K562 (cell line): ENCODE data around the gene CD68. TPM values are rescaled to one million over a fixed set of nuclear protein-coding genes. Genes with fewer than 3 reads are reported as not detected.

Source experiments
- ATAC-seq: fragments of 200-7000 bp; cut with Tn5 transposase; 3 replicates; pipeline ENCODE4 v1.9.1; 2020; ENCODE audit warnings: moderate library complexity
- BruUV-seq: library from RNA; stranded (reverse); fragments of 400-500 nt; replicated peaks from 2 replicates; lab custom pipeline; 2021; lab: Mats Ljungman, UMichigan
- CTCF ChIA-PET: fragments of 300-600 bp; formaldehyde crosslinking; extraction: SDS; loops from one replicate; lab custom pipeline; 2021; ENCODE audit warnings: low intra/inter-chr PET ratio; lab: Yijun Ruan, JAX
- POLR2A ChIA-PET: fragments of 300-600, 350-650 bp; sonication (Branson Sonifier 250); formaldehyde crosslinking; extraction: SDS; loops from one replicate; lab custom pipeline; 2021; ENCODE audit warnings: antibody characterized with exemption, inconsistent platforms; lab: Yijun Ruan, JAX
- DNase-seq, 4 experiments: peaks; one replicate each; pipeline versions ENCODE4 v3.0.0 to v3.0.0-alpha.2; 2011 to 2018; ENCODE audit warnings: low spot score in 3 of 4, mixed read lengths in 3 of 4; ENCODE audit errors: extremely low read depth in 1 of 4
- FAIRE-seq: peaks from 2 replicates; lab custom pipeline; 2011; peaks lifted over from hg19 to GRCh38; lab: Jason Lieb, UNC
- H2AFZ ChIP-seq: 2 replicates; pipeline ENCODE4 v1.6.0; 2011; ENCODE audit warnings: low read depth, low read length, control low read depth, inconsistent platforms
- H3K27ac ChIP-seq: fragments of 200-600 bp; 3 replicates; pipeline ENCODE4 v1.8.0; 2011; ENCODE audit warnings: low read depth, mild to moderate bottlenecking, control low read depth, inconsistent platforms, low read length, moderate library complexity, mixed read lengths; ENCODE audit errors: extremely low read depth
- H3K27me3 ChIP-seq, 2 experiments: fragments of 300-600 bp in 1 of 2; 2 replicates in 1 of 2; 3 replicates in 1 of 2; pipeline versions ENCODE4 v1.6.0 to v1.8.0; 2011; ENCODE audit warnings: inconsistent platforms in 2 of 2, low read length in 2 of 2, mild to moderate bottlenecking in 1 of 2, mixed read lengths in 1 of 2, moderate library complexity in 1 of 2; ENCODE audit not compliant: control insufficient read depth in 2 of 2, insufficient read depth in 2 of 2
- H3K36me3 ChIP-seq: fragments of 300-600 bp; 3 replicates; pipeline ENCODE4 v1.8.0; 2011; ENCODE audit warnings: mild to moderate bottlenecking, low read length, inconsistent platforms; ENCODE audit not compliant: control insufficient read depth, insufficient read depth
- H3K4me1 ChIP-seq, 2 experiments: fragments of 200-600 bp in 1 of 2; replicated peaks in 1 of 2; 2 replicates in 1 of 2; 3 replicates in 1 of 2; pipeline versions ENCODE4 v1.5.1 to v1.8.0; 2011; ENCODE audit warnings: inconsistent platforms in 2 of 2, low read length in 2 of 2, mild to moderate bottlenecking in 1 of 2, mixed read lengths in 1 of 2, moderate library complexity in 1 of 2; ENCODE audit not compliant: control insufficient read depth in 2 of 2, insufficient read depth in 2 of 2
- H3K4me2 ChIP-seq: 2 replicates; pipeline ENCODE4 v1.6.1; 2011; ENCODE audit warnings: low read length, control low read depth, inconsistent platforms, mixed read lengths; ENCODE audit not compliant: insufficient read depth
- H3K4me3 ChIP-seq: fragments of 200-600 bp; sonication (generic), shearing (Covaris generic); 2 replicates; pipeline ENCODE4 v1.5.1; 2016; ENCODE audit warnings: control low read depth, inconsistent platforms
- H3K79me2 ChIP-seq: fragments of 200-600 bp; 3 replicates; pipeline ENCODE4 v1.8.0; 2011; ENCODE audit warnings: low read length, inconsistent platforms; ENCODE audit not compliant: control insufficient read depth, insufficient read depth
- H3K9ac ChIP-seq, 2 experiments: 2 replicates each; pipeline versions ENCODE4 v1.6.0 to v1.6.1; 2011; ENCODE audit warnings: low read depth in 2 of 2, low read length in 2 of 2, control low read depth in 1 of 2, inconsistent platforms in 1 of 2, mild to moderate bottlenecking in 1 of 2, mixed read lengths in 1 of 2; ENCODE audit not compliant: insufficient read depth in 1 of 2
- H3K9me1 ChIP-seq: one replicate; pipeline ENCODE4 v1.6.0; 2011; ENCODE audit warnings: inconsistent platforms, mild to moderate bottlenecking, low read length, moderate library complexity; ENCODE audit not compliant: control insufficient read depth, insufficient read depth
- H3K9me3 ChIP-seq: replicated peaks from 2 replicates; pipeline ENCODE4 v1.5.1; 2011; ENCODE audit warnings: low read depth, low read length, inconsistent platforms; ENCODE audit not compliant: control insufficient read depth, insufficient read depth
- H4K20me1 ChIP-seq: replicated peaks from 2 replicates; pipeline ENCODE4 v1.6.1; 2011; ENCODE audit warnings: low read length, inconsistent platforms, mixed read lengths; ENCODE audit not compliant: control insufficient read depth, insufficient read depth
- CXXC5 ChIP-seq: fragments of 250-450 bp; sonication (Bioruptor Pico); IDR thresholded peaks from 2 replicates; pipeline ENCODE4 v1.8.0; 2022; ENCODE audit warnings: inconsistent platforms, mild to moderate bottlenecking, moderate library complexity
- DPF2 ChIP-seq: fragments of 450-650 bp; IDR thresholded peaks from 2 replicates; pipeline ENCODE4 v1.6.1; 2016
- FOXO4 ChIP-seq: fragments of 450-650 bp; formaldehyde crosslinking; IDR thresholded peaks from 2 replicates; pipeline ENCODE4 v1.4.0; 2020; ENCODE audit warnings: mild to moderate bottlenecking, moderate library complexity
- HMG20A ChIP-seq: fragments of 450-650 bp; formaldehyde crosslinking; conservative IDR thresholded peaks from 2 replicates; pipeline ENCODE4 v1.4.0; 2020; ENCODE audit warnings: mild to moderate bottlenecking, mixed read lengths
- HSF4 ChIP-seq: fragments of 250-450 bp; sonication (Bioruptor Pico); IDR thresholded peaks from 2 replicates; pipeline ENCODE4 v2.1.2; 2022; ENCODE audit warnings: mild to moderate bottlenecking, moderate library complexity, borderline replicate concordance
- MTA2 ChIP-seq: fragments of 450-650 bp; IDR thresholded peaks from 2 replicates; pipeline ENCODE4 v1.6.1; 2016; ENCODE audit warnings: low read depth
- MYC ChIP-seq, 2 experiments: fragments of 250-450 bp in 1 of 2; sonication (Bioruptor Pico) in 1 of 2; IDR thresholded peaks; 2 replicates each; pipeline versions ENCODE4 v1.5.1 to v1.6.1; 2012 to 2021; ENCODE audit warnings: low read depth in 2 of 2, borderline replicate concordance in 1 of 2, improper control_type of control experiment in 1 of 2, low read length in 1 of 2, mild to moderate bottlenecking in 1 of 2, moderate library complexity in 1 of 2
- NFIC ChIP-seq: fragments of 450-650 bp; IDR thresholded peaks from 2 replicates; pipeline ENCODE4 v1.6.1; 2017; ENCODE audit warnings: mild to moderate bottlenecking, inconsistent platforms
- PCBP2 ChIP-seq: fragments of 200-400 bp; formaldehyde crosslinking; IDR thresholded peaks from 2 replicates; pipeline ENCODE4 v1.6.1; 2018; ENCODE audit warnings: low read length, low read depth, mild to moderate bottlenecking, moderate library complexity; ENCODE audit not compliant: poor library complexity, severe bottlenecking
- SOX6 ChIP-seq: fragments of 450-650 bp; IDR thresholded peaks from 2 replicates; pipeline ENCODE4 v1.6.1; 2014; ENCODE audit warnings: mild to moderate bottlenecking
- STAT6 ChIP-seq: sonication (generic); formaldehyde crosslinking; IDR thresholded peaks from 2 replicates; pipeline ENCODE4 v1.8.1; 2023; ENCODE audit warnings: mild to moderate bottlenecking, missing genetic modification reagents
- TAF7 ChIP-seq: fragments of 450-650 bp; IDR thresholded peaks from 2 replicates; pipeline ENCODE4 v1.6.1; 2016; ENCODE audit warnings: missing genetic modification characterization, missing compliant biosample characterization
- TAL1 ChIP-seq: fragments of 450-650 bp; IDR thresholded peaks from 2 replicates; pipeline ENCODE4 v1.6.1; 2016; ENCODE audit warnings: mild to moderate bottlenecking
- TCF3 ChIP-seq: sonication (generic); formaldehyde crosslinking; IDR thresholded peaks from 2 replicates; pipeline ENCODE4 v1.4.0; 2020; ENCODE audit warnings: mild to moderate bottlenecking, missing genetic modification reagents
- XRCC4 ChIP-seq: IDR thresholded peaks from one replicate; pipeline ENCODE4 v1.6.1; 2011; ENCODE audit not compliant: insufficient read depth, insufficient read length; ENCODE audit errors: extremely low read depth
- ZNF431 ChIP-seq: sonication (generic); formaldehyde crosslinking; IDR thresholded peaks from 2 replicates; pipeline ENCODE4 v1.8.0; 2022; ENCODE audit warnings: mild to moderate bottlenecking, missing genetic modification reagents
- ZNF830 ChIP-seq: fragments of 250-450 bp; sonication (Bioruptor Pico); IDR thresholded peaks from 2 replicates; pipeline ENCODE4 v1.5.0; 2021; ENCODE audit warnings: mild to moderate bottlenecking
- WGBS: fragments of 100-300 bp; shearing (Covaris generic); methylation state at CpG from one replicate; pipeline ENCODE4 v1.1.6; 2016; ENCODE audit warnings: low coverage, mixed read lengths; ENCODE audit not compliant: insufficient coverage; ENCODE audit errors: missing lambda C conversion rate; 5-methylcytosine and 5-hydroxymethylcytosine counted together
- in situ Hi-C: fragments of 300-500 bp; cut with MboI; formaldehyde crosslinking; loops from 4 replicates; pipeline ENCODE4 v1.15.0; 2018; ENCODE audit warnings: inconsistent platforms, mixed read lengths
- intact Hi-C: fragments of 100-400 bp; cut with micrococcal nuclease; formaldehyde crosslinking; loops from 2 replicates; pipeline ENCODE4 v1.14.2; 2022
- polyA plus RNA-seq, 8 experiments: library from polyadenylated mRNA; depleted of rRNA in 4 of 8; stranded (reverse) in 5 of 8; unstranded in 3 of 8; fragments of >200 nt; fragmentation: Nextera tagmentation in 2 of 8; fragmentation: Illumina TruSeq in 1 of 8; extraction: Ambion mirVana in 2 of 8; extraction: Trizol in 1 of 8; gene quantifications; 2 replicates each; pipeline versions ENCODE4 v1.2.1 to v1.2.3, GENCODE V29; 2011 to 2014; ENCODE audit warnings: inconsistent platforms in 1 of 8, missing spikeins in 1 of 8
- total RNA-seq, 7 experiments: library from RNA; depleted of rRNA in 6 of 7; stranded (reverse); fragments of >200 nt in 6 of 7; fragmentation: Illumina TruSeq in 2 of 7; extraction: Trizol in 2 of 7; gene quantifications; 2 replicates each; pipeline versions ENCODE4 v1.2.1 to v1.2.3, GENCODE V29; 2011 to 2021; ENCODE audit warnings: low replicate concordance in 1 of 7
- TF ChIP-seq, protein P1 (sequence below): fragments of 250-450 bp; sonication (Bioruptor Pico); IDR thresholded peaks from 2 replicates; pipeline ENCODE4 v1.5.0; 2021
- TF ChIP-seq, protein P2 (sequence below), 2 experiments: fragments of 450-650 bp in 1 of 2; sonication (generic) in 1 of 2; formaldehyde crosslinking; conservative IDR thresholded peaks; 2 replicates each; pipeline versions ENCODE4 v1.4.0 to v1.8.1; 2020 to 2022; ENCODE audit warnings: mild to moderate bottlenecking in 1 of 2, missing genetic modification reagents in 1 of 2

Gene CD68
- total and polyA plus RNA-seq, 9 of the 15 experiments (the other 6 are each of a cell fraction or from before 2014, with no cell fraction given) = 28.2 to 89.8 (median 37.7) TPM

GRCh38 chr17:7553356-7553755, 26.1 kb upstream of the CD68 start:
- Histone ChIP-seq H3K9ac (no peak overlapping the region), H3K9me1 (no peaks in the 10 kb centered on the region), H3K4me1 (peaks cover 7 to 37% of the 10 kb centered on the region in 2 experiments; a peak in 4 of 5 replicates), H3K9me3 (no peaks in the 10 kb centered on the region), H4K20me1 (no peaks in the 10 kb centered on the region), H3K4me3 (no peak overlapping the region), H2AFZ (no peak overlapping the region), H3K79me2 (no peaks in the 10 kb centered on the region), H3K27ac (no peak overlapping the region), H3K36me3 (no peaks in the 10 kb centered on the region), H3K27me3 (no peaks in the 10 kb centered on the region), H3K4me2 (no peak overlapping the region)
- CTCF ChIA-PET = no interaction called here
- FAIRE-seq = no peak
- WGBS = 14% methylated on average over 1 of the region's 1 CpG
- intact Hi-C loops (no loop called here), in situ Hi-C loops (loop anchor here (10.0 to 25.0 kb wide), 2 partner anchors 199 to 516 kb away; partner anchors contain the start of genes KCTD11, SLC16A11, SLC16A13 and TMEM95)
- DNase-seq = peak in 1 of 4 experiments; percentile 34
- no TSS peak for BruUV-seq
- ATAC-seq = no peak; the same call in 2 of the 3 replicates
- POLR2A ChIA-PET = interaction anchor here (0.6 kb wide), 1 partner anchor 40 kb away, joined by 3 read pairs; no protein-coding TSS in a partner anchor
- TF ChIP-seq, protein P1, sequence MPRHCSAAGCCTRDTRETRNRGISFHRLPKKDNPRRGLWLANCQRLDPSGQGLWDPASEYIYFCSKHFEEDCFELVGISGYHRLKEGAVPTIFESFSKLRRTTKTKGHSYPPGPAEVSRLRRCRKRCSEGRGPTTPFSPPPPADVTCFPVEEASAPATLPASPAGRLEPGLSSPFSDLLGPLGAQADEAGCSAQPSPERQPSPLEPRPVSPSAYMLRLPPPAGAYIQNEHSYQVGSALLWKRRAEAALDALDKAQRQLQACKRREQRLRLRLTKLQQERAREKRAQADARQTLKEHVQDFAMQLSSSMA (CRISPR knock-in tag) = no peak
- TF ChIP-seq TCF3 (CRISPR knock-in tag) (peak; percentile 70), XRCC4 (no peak), TAL1 (peak; percentile 73; the same call in 1 of the 2 replicates), MYC (IDR thresholded peaks at IDR 0.05; ENCODE audit: low read depth, low read length) (no peak), MYC (CRISPR knock-in tag; IDR thresholded peaks at IDR 0.05; ENCODE audit: borderline replicate concordance, low read depth) (no peak), PCBP2 (no peak), HMG20A (CRISPR knock-in tag) (no peak), MTA2 (peak; percentile 32; the same call in 1 of the 2 replicates), NFIC (peak; percentile 40), CXXC5 (no peak), HSF4 (CRISPR knock-in tag) (no peak), SOX6 (peak; percentile 68; the same call in 1 of the 2 replicates), ZNF830 (no peak), ZNF431 (CRISPR knock-in tag) (no peak), DPF2 (peak; percentile 35; the same call in 1 of the 2 replicates), TAF7 (no peak), STAT6 (CRISPR knock-in tag) (no peak), FOXO4 (CRISPR knock-in tag) (no peak)
- TF ChIP-seq, protein P2, sequence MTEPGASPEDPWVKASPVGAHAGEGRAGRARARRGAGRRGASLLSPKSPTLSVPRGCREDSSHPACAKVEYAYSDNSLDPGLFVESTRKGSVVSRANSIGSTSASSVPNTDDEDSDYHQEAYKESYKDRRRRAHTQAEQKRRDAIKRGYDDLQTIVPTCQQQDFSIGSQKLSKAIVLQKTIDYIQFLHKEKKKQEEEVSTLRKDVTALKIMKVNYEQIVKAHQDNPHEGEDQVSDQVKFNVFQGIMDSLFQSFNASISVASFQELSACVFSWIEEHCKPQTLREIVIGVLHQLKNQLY (CRISPR knock-in tag; conservative IDR thresholded peaks at IDR 0.05) = no peak
